HG03469 (cell line): ENCODE measurements around the gene PGAP2.
"Not testable (repeated sequence)": the region's sequence is repeated elsewhere in the genome, so short reads cannot be mapped to it uniquely, and the experiment has no call there.

Source experiments
- ATAC-seq: cut with Tn5 transposase; IDR thresholded peaks from one replicate; pipeline ENCODE4 v1.9.1; 2021; ENCODE audit warnings: mild to moderate bottlenecking, moderate library complexity, moderate number of reproducible peaks; ENCODE audit not compliant: unreplicated experiment

PGAP2 gene

GRCh38 chr11:3803726-3804495, 4.4 kb upstream of the PGAP2 start:
- no peak for ATAC-seq

GRCh38 chr11:3808861-3809623, 682 bp downstream of the PGAP2 start:
- ATAC-seq, result peak; percentile 52

- ATAC-seq, result no peak
Measured at GRCh38 chr11:3809624-3809928, 1.2 kb downstream of the PGAP2 start.

GRCh38 chr11:3810446-3810845, 2.1 kb downstream of the PGAP2 start:
- ATAC-seq, result no peak

- no peak for ATAC-seq
Measured at GRCh38 chr11:3810951-3811350, 2.6 kb downstream of the PGAP2 start.

- ATAC-seq, result not testable (repeated sequence)
Measured at GRCh38 chr11:3814832-3815231, 6.5 kb downstream of the PGAP2 start.

- ATAC-seq, result no peak
Measured at GRCh38 chr11:3815845-3816244, 7.5 kb downstream of the PGAP2 start.

GRCh38 chr11:3816673-3817072, 8.3 kb downstream of the PGAP2 start:
- ATAC-seq, result no peak

- ATAC-seq, result no peak
Measured at GRCh38 chr11:3817181-3817800, 8.9 kb downstream of the PGAP2 start.

- no peak for ATAC-seq
Measured at GRCh38 chr11:3820971-3821370, 12.6 kb downstream of the PGAP2 start.

GRCh38 chr11:3822312-3822711, 14.0 kb downstream of the PGAP2 start:
- no peak for ATAC-seq

- no peak for ATAC-seq
Measured at GRCh38 chr11:3823303-3823702, 14.9 kb downstream of the PGAP2 start.

GRCh38 chr11:3823762-3824506, 15.6 kb downstream of the PGAP2 start:
- no peak for ATAC-seq

- peak; percentile 67 for ATAC-seq
Measured at GRCh38 chr11:3824714-3825472, 16.5 kb downstream of the PGAP2 start.

- no peak for ATAC-seq
Measured at GRCh38 chr11:3825473-3826154, 17.3 kb downstream of the PGAP2 start.

- no peak for ATAC-seq
Measured at GRCh38 chr11:3826721-3827120, 18.4 kb downstream of the PGAP2 start.

- ATAC-seq, result no peak
Measured at GRCh38 chr11:3827434-3828186, 19.2 kb downstream of the PGAP2 start.

GRCh38 chr11:3830088-3830487, 21.7 kb downstream of the PGAP2 start:
- no peak for ATAC-seq

GRCh38 chr11:3830730-3831129, 22.4 kb downstream of the PGAP2 start:
- no peak for ATAC-seq
